HG03460 (cell line): Measurements from ENCODE around the gene PSMB4.
"Not testable (repeated sequence)": the region's sequence is repeated elsewhere in the genome, so short reads cannot be mapped to it uniquely, and the experiment has no call there.

Experiments
- ATAC-seq: cut with Tn5 transposase; IDR thresholded peaks from one replicate; pipeline ENCODE4 v1.9.1; 2021; ENCODE audit not compliant: unreplicated experiment

Gene PSMB4

GRCh38 chr1:151399324-151400171, at the start of gene PSMB4:
Gene PSMB4, plus strand, starts transcription at chr1:151399573. Its CDS starts 15 bp downstream, at chr1:151399588.
- peak; percentile 86 for ATAC-seq

GRCh38 chr1:151350323-151350722, 49.0 kb upstream of the PSMB4 start:
- not testable (repeated sequence) for ATAC-seq

GRCh38 chr1:151352021-151352718, 47.2 kb upstream of the PSMB4 start:
- no peak for ATAC-seq

GRCh38 chr1:151356696-151357095, 42.7 kb upstream of the PSMB4 start:
- ATAC-seq, result no peak

GRCh38 chr1:151361883-151362282, 37.5 kb upstream of the PSMB4 start:
- no peak for ATAC-seq

GRCh38 chr1:151362308-151363155, 36.8 kb upstream of the PSMB4 start:
- no peak for ATAC-seq

GRCh38 chr1:151364996-151365395, 34.4 kb upstream of the PSMB4 start:
- no peak for ATAC-seq

- ATAC-seq, result no peak
These were observed 31.5 kb upstream of the PSMB4 start for GRCh38 chr1:151367658-151368392.

GRCh38 chr1:151368393-151369301, 30.7 kb upstream of the PSMB4 start:
- no peak for ATAC-seq

GRCh38 chr1:151369302-151369610, 30.1 kb upstream of the PSMB4 start:
- ATAC-seq, result no peak

GRCh38 chr1:151369621-151370048, 29.7 kb upstream of the PSMB4 start:
- ATAC-seq, result no peak

- no peak for ATAC-seq
These were observed 29.0 kb upstream of the PSMB4 start for GRCh38 chr1:151370211-151370911.

- no peak for ATAC-seq
These were observed 27.9 kb upstream of the PSMB4 start for GRCh38 chr1:151371370-151372057.

GRCh38 chr1:151372058-151372934, 27.1 kb upstream of the PSMB4 start, which contains the start of gene SELENBP1:
Gene SELENBP1, minus strand, starts transcription at chr1:151372705. Its CDS starts 64 bp downstream, at chr1:151372641.
- no peak for ATAC-seq

- ATAC-seq, result no peak
These were observed 26.2 kb upstream of the PSMB4 start for GRCh38 chr1:151373196-151373595.

- ATAC-seq, result no peak
These were observed 22.1 kb upstream of the PSMB4 start for GRCh38 chr1:151377150-151377884.

- ATAC-seq, result no peak
These were observed 14.8 kb upstream of the PSMB4 start for GRCh38 chr1:151384584-151384983.
